SU-DHL-6 (cell line): Measurements from ENCODE around the gene RBM28.

Experiments
- CTCF ChIP-seq: fragments of 200-600 bp; sonication (generic); IDR thresholded peaks from one replicate; pipeline ENCODE4 v1.5.1; 2017; ENCODE audit warnings: antibody characterized with exemption, mild to moderate bottlenecking, low read length, moderate library complexity; ENCODE audit not compliant: insufficient read depth, poor library complexity, severe bottlenecking
- EZH2phosphoT487 ChIP-seq: fragments of 200-600 bp; sonication (generic), shearing (Covaris generic); conservative IDR thresholded peaks from 2 replicates; pipeline ENCODE4 v1.6.1; 2018; ENCODE audit warnings: mild to moderate bottlenecking, antibody characterized with exemption, low read length, moderate library complexity, mixed read lengths

DNA sequence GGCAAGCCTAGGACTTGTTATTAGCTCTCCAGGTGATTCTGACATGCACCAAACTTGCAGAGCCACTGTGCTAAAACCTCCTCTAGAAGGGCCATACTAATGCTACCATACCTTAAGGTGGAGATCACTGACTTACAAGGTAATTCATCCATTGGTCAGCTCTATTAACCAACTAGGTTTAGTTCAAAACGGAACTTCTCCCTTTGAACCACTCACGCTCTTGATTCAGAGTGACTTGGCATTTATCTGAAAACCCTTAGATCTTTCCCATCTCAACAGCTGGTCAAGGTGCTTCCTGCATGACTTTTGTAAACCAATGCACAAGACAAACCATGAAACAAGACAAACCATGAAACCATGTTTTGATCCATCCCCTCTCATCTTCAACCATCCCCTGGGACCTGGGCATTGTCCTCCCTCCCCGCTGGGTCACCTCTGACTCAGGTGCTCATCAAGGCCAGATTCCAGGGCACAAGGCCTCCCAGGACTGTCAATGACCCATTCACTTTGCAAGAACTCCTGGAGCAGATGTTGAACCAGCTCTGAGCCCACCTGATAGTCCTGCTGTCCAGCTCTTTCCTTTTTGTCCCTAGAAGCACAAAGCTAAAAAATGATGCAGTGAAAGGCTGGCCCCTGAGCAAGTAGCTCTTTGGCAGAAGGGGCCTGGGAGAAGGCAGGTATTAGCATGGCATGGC lies 47.3 kb upstream of the RBM28 start:
- TF ChIP-seq CTCF: no peak
- no peak for TF ChIP-seq EZH2phosphoT487
